A549 (cell line): ENCODE measurements around the gene KANSL1.

ENCODE experiments used
- EP300 ChIP-seq, 2 experiments: fragments of >200 bp; sonication (Bioruptor Twin); formaldehyde crosslinking; IDR thresholded peaks; 2 replicates in 1 of 2; 3 replicates in 1 of 2; pipeline ENCODE4 v1.6.1; 2016 to 2017
- HOXA7 ChIP-seq: fragments of 250-450 bp; sonication (Bioruptor Pico); IDR thresholded peaks from 2 replicates; pipeline ENCODE4 v1.5.0; 2020; ENCODE audit warnings: mild to moderate bottlenecking, moderate library complexity
- PHF8 ChIP-seq: fragments of 200-600 bp; sonication (generic); IDR thresholded peaks from 2 replicates; pipeline ENCODE4 v1.6.1; 2016; ENCODE audit warnings: low read depth, mild to moderate bottlenecking, antibody characterized with exemption, moderate library complexity, borderline replicate concordance
- POLR2A ChIP-seq: IDR thresholded peaks from 2 replicates; pipeline ENCODE4 v1.6.1; 2012; ENCODE audit warnings: mild to moderate bottlenecking, low read length
- TF ChIP-seq, protein P1 (sequence below): fragments of 200-600 bp; sonication (generic); IDR thresholded peaks from 2 replicates; pipeline ENCODE4 v1.6.1; 2016; ENCODE audit warnings: antibody characterized with exemption, mild to moderate bottlenecking, moderate library complexity
- TF ChIP-seq, protein P2 (sequence below): fragments of >200 bp; sonication (Bioruptor Twin); formaldehyde crosslinking; IDR thresholded peaks from 3 replicates; pipeline ENCODE4 v1.5.1; 2016

- TF ChIP-seq, protein P1, sequence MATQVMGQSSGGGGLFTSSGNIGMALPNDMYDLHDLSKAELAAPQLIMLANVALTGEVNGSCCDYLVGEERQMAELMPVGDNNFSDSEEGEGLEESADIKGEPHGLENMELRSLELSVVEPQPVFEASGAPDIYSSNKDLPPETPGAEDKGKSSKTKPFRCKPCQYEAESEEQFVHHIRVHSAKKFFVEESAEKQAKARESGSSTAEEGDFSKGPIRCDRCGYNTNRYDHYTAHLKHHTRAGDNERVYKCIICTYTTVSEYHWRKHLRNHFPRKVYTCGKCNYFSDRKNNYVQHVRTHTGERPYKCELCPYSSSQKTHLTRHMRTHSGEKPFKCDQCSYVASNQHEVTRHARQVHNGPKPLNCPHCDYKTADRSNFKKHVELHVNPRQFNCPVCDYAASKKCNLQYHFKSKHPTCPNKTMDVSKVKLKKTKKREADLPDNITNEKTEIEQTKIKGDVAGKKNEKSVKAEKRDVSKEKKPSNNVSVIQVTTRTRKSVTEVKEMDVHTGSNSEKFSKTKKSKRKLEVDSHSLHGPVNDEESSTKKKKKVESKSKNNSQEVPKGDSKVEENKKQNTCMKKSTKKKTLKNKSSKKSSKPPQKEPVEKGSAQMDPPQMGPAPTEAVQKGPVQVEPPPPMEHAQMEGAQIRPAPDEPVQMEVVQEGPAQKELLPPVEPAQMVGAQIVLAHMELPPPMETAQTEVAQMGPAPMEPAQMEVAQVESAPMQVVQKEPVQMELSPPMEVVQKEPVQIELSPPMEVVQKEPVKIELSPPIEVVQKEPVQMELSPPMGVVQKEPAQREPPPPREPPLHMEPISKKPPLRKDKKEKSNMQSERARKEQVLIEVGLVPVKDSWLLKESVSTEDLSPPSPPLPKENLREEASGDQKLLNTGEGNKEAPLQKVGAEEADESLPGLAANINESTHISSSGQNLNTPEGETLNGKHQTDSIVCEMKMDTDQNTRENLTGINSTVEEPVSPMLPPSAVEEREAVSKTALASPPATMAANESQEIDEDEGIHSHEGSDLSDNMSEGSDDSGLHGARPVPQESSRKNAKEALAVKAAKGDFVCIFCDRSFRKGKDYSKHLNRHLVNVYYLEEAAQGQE = no peak
- no peak for TF ChIP-seq HOXA7 (CRISPR knock-in tag)
- no peak for TF ChIP-seq POLR2A
- TF ChIP-seq, protein P2, sequence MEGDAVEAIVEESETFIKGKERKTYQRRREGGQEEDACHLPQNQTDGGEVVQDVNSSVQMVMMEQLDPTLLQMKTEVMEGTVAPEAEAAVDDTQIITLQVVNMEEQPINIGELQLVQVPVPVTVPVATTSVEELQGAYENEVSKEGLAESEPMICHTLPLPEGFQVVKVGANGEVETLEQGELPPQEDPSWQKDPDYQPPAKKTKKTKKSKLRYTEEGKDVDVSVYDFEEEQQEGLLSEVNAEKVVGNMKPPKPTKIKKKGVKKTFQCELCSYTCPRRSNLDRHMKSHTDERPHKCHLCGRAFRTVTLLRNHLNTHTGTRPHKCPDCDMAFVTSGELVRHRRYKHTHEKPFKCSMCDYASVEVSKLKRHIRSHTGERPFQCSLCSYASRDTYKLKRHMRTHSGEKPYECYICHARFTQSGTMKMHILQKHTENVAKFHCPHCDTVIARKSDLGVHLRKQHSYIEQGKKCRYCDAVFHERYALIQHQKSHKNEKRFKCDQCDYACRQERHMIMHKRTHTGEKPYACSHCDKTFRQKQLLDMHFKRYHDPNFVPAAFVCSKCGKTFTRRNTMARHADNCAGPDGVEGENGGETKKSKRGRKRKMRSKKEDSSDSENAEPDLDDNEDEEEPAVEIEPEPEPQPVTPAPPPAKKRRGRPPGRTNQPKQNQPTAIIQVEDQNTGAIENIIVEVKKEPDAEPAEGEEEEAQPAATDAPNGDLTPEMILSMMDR = no peak
- no peak for TF ChIP-seq EP300 (IDR thresholded peaks at IDR 0.05)
- no peak for TF ChIP-seq PHF8
Measured at GRCh38 chr17:46200197-46200596, 7.0 kb upstream of the KANSL1 start.
